Left ventricle myocardium inferior (tissue), 1 donor: ENCODE results near the gene PEX1. TPM values are rescaled to one million over a fixed set of nuclear protein-coding genes. Genes with fewer than 3 reads are reported as not detected.
A peak's percentile ranks its signal among the peaks of the same experiment; 100 is the strongest.
"Not testable (repeated sequence)": the region's sequence is repeated elsewhere in the genome, so short reads cannot be mapped to it uniquely, and the experiment has no call there.

Source experiments
- DNase-seq: peaks from one replicate; pipeline ENCODE4 v3.0.0-alpha.2; 2020
- H3K27ac ChIP-seq: fragments of 200-600 bp; replicated peaks from 2 replicates; pipeline ENCODE4 v1.8.0; 2021
- H3K27me3 ChIP-seq: fragments of 200-600 bp; 2 replicates; pipeline ENCODE4 v1.8.0; 2021; ENCODE audit warnings: low read depth
- H3K36me3 ChIP-seq: fragments of 200-600 bp; 2 replicates; pipeline ENCODE4 v1.8.0; 2021
- H3K4me1 ChIP-seq: fragments of 200-600 bp; 2 replicates; pipeline ENCODE4 v1.8.0; 2021
- H3K4me3 ChIP-seq: fragments of 200-600 bp; 2 replicates; pipeline ENCODE4 v1.8.0; 2021; ENCODE audit warnings: mild to moderate bottlenecking, moderate library complexity
- H3K9me3 ChIP-seq: fragments of 200-600 bp; replicated peaks from 2 replicates; pipeline ENCODE4 v1.8.0; 2021
- CTCF ChIP-seq: fragments of 200-600 bp; IDR thresholded peaks from 2 replicates; pipeline ENCODE4 v1.8.0; 2021; ENCODE audit warnings: antibody characterized with exemption, mild to moderate bottlenecking, borderline replicate concordance
- intact Hi-C: fragments of 100-400 bp; cut with micrococcal nuclease; formaldehyde crosslinking; loops from one replicate; pipeline ENCODE4 v1.11.0; 2022
- total RNA-seq: library from RNA; stranded (reverse); fragmentation: NEBNext Ultra II Directional; extraction: Animal tissue kit (Norgen Biotek cat#: 25700); gene quantifications from one replicate; pipeline ENCODE4 v1.2.1, GENCODE V29; 2021
- donor health status: DM: no; HTN: yes; CAD: no; lungs with severe emphysema.

The PEX1 gene
- total RNA-seq, 1 donor from 2014 or later = 13.8 TPM

- peaks cover 29% of the 10 kb centered on the region for H3K4me1 ChIP-seq
- no peaks in the 10 kb centered on the region for H3K9me3 ChIP-seq
- no peak overlapping the region for H3K4me3 ChIP-seq
- no peaks in the 10 kb centered on the region for H3K27me3 ChIP-seq
- no peak for TF ChIP-seq CTCF
- intact Hi-C loops = no loop called here
- no peak for DNase-seq
- H3K36me3 ChIP-seq = peaks cover 74% of the 10 kb centered on the region
- no peak overlapping the region for H3K27ac ChIP-seq
Measured at GRCh38 chr7:92451645-92452044, 76.7 kb downstream of the PEX1 start.

GRCh38 chr7:92448205-92448747 lies 80.0 kb downstream of the PEX1 start:
- H3K4me3 ChIP-seq = peak overlapping the region; percentile 100
- H3K27ac ChIP-seq = peak overlapping the region; percentile 98
- intact Hi-C loops = no loop called here
- peaks cover 29% of the 10 kb centered on the region for H3K4me1 ChIP-seq
- peak; percentile 47 for TF ChIP-seq CTCF
- H3K36me3 ChIP-seq = peaks cover 42% of the 10 kb centered on the region
- H3K27me3 ChIP-seq = no peaks in the 10 kb centered on the region
- DNase-seq = peak; percentile 22
- H3K9me3 ChIP-seq = no peaks in the 10 kb centered on the region

- H3K27me3 ChIP-seq = no peaks in the 10 kb centered on the region
- H3K4me1 ChIP-seq = peaks cover 29% of the 10 kb centered on the region
- DNase-seq = peak; percentile 90
- peak within 1 kb of the TSS; percentile 98 for H3K27ac ChIP-seq
- TF ChIP-seq CTCF = peak; percentile 95
- peaks cover 35% of the 10 kb centered on the region for H3K36me3 ChIP-seq
- intact Hi-C loops = no loop called here
- no peaks in the 10 kb centered on the region for H3K9me3 ChIP-seq
- peak within 1 kb of the TSS; percentile 100 for H3K4me3 ChIP-seq
Measured at GRCh38 chr7:92447345-92448204, 80.7 kb downstream of the PEX1 start, which contains the start of gene GATAD1. TSS of gene GATAD1 (plus strand) at chr7:92447482. CDS start at chr7:92447730, 248 bp downstream.

GRCh38 chr7:92446869-92447344 lies 81.4 kb downstream of the PEX1 start:
- Histone ChIP-seq H3K27me3 (no peaks in the 10 kb centered on the region), H3K4me3 (peak overlapping the region; percentile 100), H3K4me1 (peaks cover 29% of the 10 kb centered on the region), H3K9me3 (no peaks in the 10 kb centered on the region), H3K36me3 (peaks cover 28% of the 10 kb centered on the region), H3K27ac (peak overlapping the region; percentile 98)
- no peak for TF ChIP-seq CTCF
- intact Hi-C loops = no loop called here
- no peak for DNase-seq

GRCh38 chr7:92442720-92443119 lies 85.6 kb downstream of the PEX1 start:
- H3K9me3 ChIP-seq, H3K27ac ChIP-seq, H3K36me3 ChIP-seq, intact Hi-C loops, H3K4me1 ChIP-seq, DNase-seq, H3K27me3 ChIP-seq, H3K4me3 ChIP-seq: not testable (repeated sequence)
